Hematopoietic multipotent progenitor cell treated with erythropoietin and hydrocortisone succinate and interleukin-3 and kit ligand, for 15 days (in vitro differentiated cells): ENCODE measurements around the gene NNT.
"Not testable (repeated sequence)": the region's sequence is repeated elsewhere in the genome, so short reads cannot be mapped to it uniquely, and the experiment has no call there.

Experiments
- DNase-seq: peaks from one replicate; pipeline ENCODE4 v3.0.0-alpha.2; 2015; ENCODE audit warnings: low spot score

NNT gene

GRCh38 chr5:43631182-43631910 lies 28.4 kb downstream of the NNT start:
- peak; percentile 77 for DNase-seq

GRCh38 chr5:43634621-43635020 lies 31.6 kb downstream of the NNT start:
- DNase-seq, result no peak

GRCh38 chr5:43635374-43635773 lies 32.4 kb downstream of the NNT start:
- no peak for DNase-seq

GRCh38 chr5:43636076-43636475 lies 33.1 kb downstream of the NNT start:
- DNase-seq, result no peak

GRCh38 chr5:43637416-43637815 lies 34.4 kb downstream of the NNT start:
- DNase-seq, result no peak

GRCh38 chr5:43638107-43638506 lies 35.1 kb downstream of the NNT start:
- DNase-seq, result no peak

- no peak for DNase-seq
Observed at GRCh38 chr5:43638546-43638945, 35.6 kb downstream of the NNT start.

- DNase-seq, result no peak
Observed at GRCh38 chr5:43639566-43639965, 36.6 kb downstream of the NNT start.

- DNase-seq, result no peak
Observed at GRCh38 chr5:43642428-43642827, 39.4 kb downstream of the NNT start.

- no peak for DNase-seq
Observed at GRCh38 chr5:43643327-43643726, 40.3 kb downstream of the NNT start.

GRCh38 chr5:43643750-43644149 lies 40.8 kb downstream of the NNT start:
- no peak for DNase-seq

- no peak for DNase-seq
Observed at GRCh38 chr5:43646992-43647391, 44.0 kb downstream of the NNT start.

- DNase-seq, result no peak
Observed at GRCh38 chr5:43647789-43648188, 44.8 kb downstream of the NNT start.

GRCh38 chr5:43648499-43649124 lies 45.6 kb downstream of the NNT start:
- DNase-seq, result no peak

GRCh38 chr5:43649256-43649655 lies 46.3 kb downstream of the NNT start:
- DNase-seq, result no peak

- no peak for DNase-seq
Observed at GRCh38 chr5:43652537-43653302, 49.7 kb downstream of the NNT start.

GRCh38 chr5:43658509-43658908 lies 55.5 kb downstream of the NNT start:
- DNase-seq, result no peak

- DNase-seq, result no peak
Observed at GRCh38 chr5:43659075-43659474, 56.1 kb downstream of the NNT start.

GRCh38 chr5:43661102-43661501 lies 58.1 kb downstream of the NNT start:
- DNase-seq, result peak; percentile 64

GRCh38 chr5:43663916-43664315 lies 60.9 kb downstream of the NNT start:
- no peak for DNase-seq

GRCh38 chr5:43664501-43665040 lies 61.6 kb downstream of the NNT start:
- no peak for DNase-seq

- not testable (repeated sequence) for DNase-seq
Observed at GRCh38 chr5:43665749-43666148, 62.8 kb downstream of the NNT start.

GRCh38 chr5:43666728-43667127 lies 63.7 kb downstream of the NNT start:
- DNase-seq, result not testable (repeated sequence)
